Upper lobe of right lung (tissue), 1 donor: ENCODE measurements around the gene DAPP1. TPM values are rescaled to one million over a fixed set of nuclear protein-coding genes. Genes with fewer than 3 reads are reported as not detected.
"Not testable (repeated sequence)": the region's sequence is repeated elsewhere in the genome, so short reads cannot be mapped to it uniquely, and the experiment has no call there.

Experiments
- ATAC-seq: fragments of 200-7000 bp; cut with Tn5 transposase; one replicate; pipeline ENCODE4 v1.9.1; 2020; ENCODE audit warnings: mild to moderate bottlenecking, moderate library complexity
- DNase-seq: peaks from one replicate; pipeline ENCODE4 v3.0.0-alpha.2; 2020
- H3K27ac ChIP-seq: fragments of 200-600 bp; one replicate; pipeline ENCODE4 v1.8.0; 2022
- H3K27me3 ChIP-seq: fragments of 200-600 bp; one replicate; pipeline ENCODE4 v1.8.0; 2022; ENCODE audit warnings: mild to moderate bottlenecking
- H3K36me3 ChIP-seq: fragments of 200-600 bp; one replicate; pipeline ENCODE4 v1.8.0; 2022
- H3K4me1 ChIP-seq: fragments of 200-600 bp; one replicate; pipeline ENCODE4 v1.8.0; 2022
- H3K4me3 ChIP-seq: fragments of 200-600 bp; one replicate; pipeline ENCODE4 v1.8.0; 2022; ENCODE audit warnings: mild to moderate bottlenecking
- H3K9me3 ChIP-seq: fragments of 200-600 bp; one replicate; pipeline ENCODE4 v1.8.0; 2022
- CTCF ChIP-seq: fragments of 200-600 bp; IDR thresholded peaks from one replicate; pipeline ENCODE4 v1.8.0; 2022; ENCODE audit warnings: antibody characterized with exemption
- intact Hi-C: fragments of 100-400 bp; cut with DNase I; formaldehyde crosslinking; loops from one replicate; pipeline ENCODE4 v1.11.0; 2022
- total RNA-seq: library from RNA; stranded (reverse); fragmentation: NEBNext Ultra II Directional; extraction: Animal tissue kit (Norgen Biotek cat#: 25700); gene quantifications from one replicate; pipeline ENCODE4 v1.2.1, GENCODE V29; 2021
- donor health status: DM: no; HTN: yes; CAD: no; lungs with severe emphysema.

Gene DAPP1
- total RNA-seq, 1 donor from 2014 or later = 8.9 TPM

DNA sequence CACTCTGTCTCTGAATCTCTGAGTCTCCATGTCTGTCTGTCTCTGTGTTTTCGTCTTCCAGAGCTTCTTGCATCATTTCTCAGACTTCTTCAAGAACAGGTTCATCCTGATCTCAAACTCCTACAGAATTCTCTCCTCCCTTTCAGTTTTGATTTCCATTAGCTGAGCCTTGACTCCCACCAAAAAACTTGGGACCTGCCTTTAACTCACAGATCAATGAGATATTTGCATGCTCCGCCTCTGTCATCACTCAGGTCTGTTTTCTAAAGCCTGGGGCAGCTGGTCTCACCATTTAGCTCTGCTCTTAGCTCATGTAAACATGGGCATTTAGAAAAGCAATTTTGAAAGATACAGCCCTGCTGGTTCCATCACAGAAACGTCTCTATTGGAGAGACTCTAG, 8.6 kb downstream of the DAPP1 start:
- Histone ChIP-seq H3K27me3 (no peaks in the 10 kb centered on the region), H3K9me3 (no peaks in the 10 kb centered on the region), H3K27ac (no peak overlapping the region), H3K4me1 (no peaks in the 10 kb centered on the region), H3K36me3 (no peaks in the 10 kb centered on the region), H3K4me3 (no peak overlapping the region)
- intact Hi-C loops = no loop called here
- no peak for TF ChIP-seq CTCF
- ATAC-seq (no peak), DNase-seq (no peak)

DNA sequence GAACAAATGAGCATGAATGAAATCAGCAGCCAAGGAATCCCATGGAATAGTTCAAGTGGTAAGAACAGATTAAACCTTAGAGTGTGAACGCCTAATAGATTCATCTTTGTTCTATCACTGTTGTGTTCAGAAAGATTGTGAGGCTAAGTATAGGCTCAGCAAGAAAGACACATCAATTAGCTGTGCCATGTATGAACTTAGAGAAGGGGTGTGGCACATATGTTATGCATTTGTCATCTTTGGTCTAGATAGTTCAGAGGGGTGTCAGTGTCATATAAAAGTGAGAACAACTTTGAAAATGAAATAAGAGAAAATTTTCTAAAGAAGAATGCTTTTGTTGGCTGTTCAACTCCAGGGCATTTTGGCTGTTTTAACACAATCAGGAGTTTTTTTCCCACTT, 9.4 kb downstream of the DAPP1 start:
- DNase-seq = no peak
- no peak for ATAC-seq
- H3K4me3 ChIP-seq = no peak overlapping the region
- H3K4me1 ChIP-seq = no peaks in the 10 kb centered on the region
- no peaks in the 10 kb centered on the region for H3K9me3 ChIP-seq
- intact Hi-C loops = no loop called here
- no peak for TF ChIP-seq CTCF
- H3K27me3 ChIP-seq = no peaks in the 10 kb centered on the region
- H3K36me3 ChIP-seq = no peaks in the 10 kb centered on the region
- no peak overlapping the region for H3K27ac ChIP-seq

DNA sequence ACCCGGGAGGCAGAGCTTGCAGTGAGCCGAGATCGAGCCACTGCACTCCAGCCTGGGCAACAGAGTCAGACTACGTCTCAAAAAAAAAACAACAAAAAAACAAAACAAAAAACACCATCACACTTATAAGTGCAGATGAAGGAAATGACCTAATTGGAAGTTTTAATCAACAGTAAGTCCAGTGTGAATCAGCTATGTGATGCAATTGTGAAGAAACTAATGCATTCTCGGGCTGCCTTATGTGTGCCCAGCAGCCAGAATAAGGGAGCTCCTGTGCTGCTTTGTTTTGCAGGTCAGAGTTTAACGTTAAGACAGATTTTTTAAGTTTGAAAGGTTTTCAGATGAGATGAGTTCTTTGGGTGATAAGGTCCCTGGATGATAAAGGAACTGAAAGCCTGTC, 10.8 kb downstream of the DAPP1 start:
- Histone ChIP-seq H3K36me3 (no peaks in the 10 kb centered on the region), H3K4me1 (no peaks in the 10 kb centered on the region), H3K9me3 (no peaks in the 10 kb centered on the region), H3K4me3 (no peak overlapping the region), H3K27ac (no peak overlapping the region), H3K27me3 (no peaks in the 10 kb centered on the region)
- ATAC-seq (no peak), DNase-seq (no peak)
- intact Hi-C loops = no loop called here
- TF ChIP-seq CTCF = no peak

DNA sequence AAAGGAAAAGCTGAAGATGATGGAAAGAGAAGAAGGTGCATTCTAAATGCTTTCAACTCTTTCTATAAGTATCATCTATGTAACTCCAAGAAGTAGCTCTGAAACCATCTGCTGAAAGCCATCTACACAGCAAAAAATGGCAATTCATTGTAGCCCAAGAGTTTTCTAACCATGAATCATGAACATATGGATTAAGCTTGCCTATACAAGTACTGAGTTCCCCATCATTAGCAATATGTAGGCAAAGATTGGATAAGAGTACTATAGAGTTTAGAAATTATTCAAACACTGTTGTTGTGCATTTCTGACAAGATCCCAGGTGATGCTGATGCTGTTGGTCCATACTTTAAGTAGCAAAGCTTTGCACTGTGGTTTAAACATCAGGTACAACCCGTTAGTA, 11.2 kb downstream of the DAPP1 start:
- DNase-seq = no peak
- no peak overlapping the region for H3K4me3 ChIP-seq
- ATAC-seq = no peak

GRCh38 chr4:99828477-99828876, 11.8 kb downstream of the DAPP1 start:
- DNase-seq (no peak), ATAC-seq (no peak)
- H3K4me3 ChIP-seq = no peak overlapping the region
- no peak for TF ChIP-seq CTCF
- no peaks in the 10 kb centered on the region for H3K27me3 ChIP-seq
- H3K9me3 ChIP-seq = no peaks in the 10 kb centered on the region
- peaks cover 8% of the 10 kb centered on the region for H3K4me1 ChIP-seq
- intact Hi-C loops = no loop called here
- H3K27ac ChIP-seq = no peak overlapping the region
- no peaks in the 10 kb centered on the region for H3K36me3 ChIP-seq

More for the DNA sequence above, 11.2 kb downstream of the DAPP1 start:
- no peaks in the 10 kb centered on the region for H3K36me3 ChIP-seq
- no peak overlapping the region for H3K27ac ChIP-seq
- intact Hi-C loops = no loop called here
- no peaks in the 10 kb centered on the region for H3K9me3 ChIP-seq
- peaks cover 2% of the 10 kb centered on the region for H3K4me1 ChIP-seq
- no peaks in the 10 kb centered on the region for H3K27me3 ChIP-seq
- no peak for TF ChIP-seq CTCF

GRCh38 chr4:99830051-99830450, 13.4 kb downstream of the DAPP1 start:
- H3K36me3 ChIP-seq, intact Hi-C loops, H3K4me1 ChIP-seq, H3K27me3 ChIP-seq, H3K27ac ChIP-seq, H3K9me3 ChIP-seq, ATAC-seq, H3K4me3 ChIP-seq, DNase-seq: not testable (repeated sequence)
